WTC11 (cell line): ENCODE measurements around the gene CCP110. TPM values are rescaled to one million over a fixed set of nuclear protein-coding genes. Genes with fewer than 3 reads are reported as not detected.
"Not testable (repeated sequence)": the region's sequence is repeated elsewhere in the genome, so short reads cannot be mapped to it uniquely, and the experiment has no call there.

ENCODE experiments used
- ATAC-seq: fragments of 200-7000 bp; cut with Tn5 transposase; 2 replicates; pipeline ENCODE4 v1.10.0; 2021; ENCODE audit warnings: mild to moderate bottlenecking, moderate library complexity
- CTCF ChIA-PET: fragments of 300-600 bp; sonication (Branson Sonifier 250); formaldehyde crosslinking; loops from one replicate; lab custom pipeline; 2021; ENCODE audit warnings: antibody characterized with exemption; lab: Charles Lee
- POLR2A ChIA-PET: fragments of 350-600 bp; sonication (Branson Sonifier 250); formaldehyde crosslinking; loops from one replicate; lab custom pipeline; 2021; ENCODE audit warnings: antibody characterized with exemption; lab: Charles Lee
- DNase-seq: peaks from one replicate; pipeline ENCODE4 v3.0.0; 2021; ENCODE audit warnings: low spot score
- H3K27ac Mint-ChIP-seq: 2 replicates; pipeline ENCODE4 v1.8.0; 2021; ENCODE audit warnings: mixed read lengths
- H3K27me3 Mint-ChIP-seq: 2 replicates; pipeline ENCODE4 v1.8.0; 2021; ENCODE audit warnings: low read depth, mild to moderate bottlenecking, moderate library complexity, mixed read lengths
- H3K36me3 Mint-ChIP-seq: 2 replicates; pipeline ENCODE4 v1.8.0; 2021; ENCODE audit warnings: mixed read lengths
- H3K4me1 Mint-ChIP-seq: 2 replicates; pipeline ENCODE4 v1.8.0; 2022; ENCODE audit warnings: mixed read lengths
- H3K4me3 Mint-ChIP-seq: 2 replicates; pipeline ENCODE4 v1.8.0; 2021; ENCODE audit warnings: mild to moderate bottlenecking, moderate library complexity, mixed read lengths
- H3K9me3 Mint-ChIP-seq: 2 replicates; pipeline ENCODE4 v1.8.0; 2021; ENCODE audit warnings: mixed read lengths
- CBFB ChIP-seq: sonication (generic); formaldehyde crosslinking; IDR thresholded peaks from 2 replicates; pipeline ENCODE4 v1.8.1; 2022; ENCODE audit warnings: mild to moderate bottlenecking, low read depth, missing genetic modification reagents
- ELF4 ChIP-seq: sonication (generic); formaldehyde crosslinking; IDR thresholded peaks from 2 replicates; pipeline ENCODE4 v1.8.1; 2022; ENCODE audit warnings: low read depth, mild to moderate bottlenecking, moderate library complexity, missing genetic modification reagents
- FOXJ3 ChIP-seq: sonication (generic); formaldehyde crosslinking; IDR thresholded peaks from 2 replicates; pipeline ENCODE4 v1.9.0; 2021; ENCODE audit warnings: missing genetic modification reagents, mild to moderate bottlenecking, borderline replicate concordance
- MYBL2 ChIP-seq: sonication (generic); formaldehyde crosslinking; IDR thresholded peaks from 2 replicates; pipeline ENCODE4 v1.8.1; 2023; ENCODE audit warnings: mild to moderate bottlenecking, moderate library complexity, missing genetic modification reagents
- NFATC4 ChIP-seq: fragments of 250-450 bp; sonication (Bioruptor Pico); IDR thresholded peaks from 2 replicates; pipeline ENCODE4 v1.9.0; 2021; ENCODE audit warnings: mild to moderate bottlenecking
- RORB ChIP-seq: fragments of 250-450 bp; sonication (Bioruptor Pico); IDR thresholded peaks from 2 replicates; pipeline ENCODE4 v1.9.0; 2021; ENCODE audit warnings: mild to moderate bottlenecking
- total RNA-seq: library from RNA; stranded (reverse); gene quantifications from 3 replicates; pipeline ENCODE4 v1.2.3, GENCODE V29; 2021
- TF ChIP-seq, protein P1 (sequence below): sonication (generic); formaldehyde crosslinking; IDR thresholded peaks from 2 replicates; pipeline ENCODE4 v1.8.1; 2023; ENCODE audit warnings: mild to moderate bottlenecking, missing genetic modification reagents, moderate library complexity
- TF ChIP-seq, protein P2 (sequence below): fragments of 250-450 bp; sonication (Bioruptor Pico); conservative IDR thresholded peaks from 2 replicates; pipeline ENCODE4 v1.9.0; 2021; ENCODE audit warnings: mild to moderate bottlenecking
- TF ChIP-seq, protein P3 (sequence below): sonication (generic); formaldehyde crosslinking; IDR thresholded peaks from 2 replicates; pipeline ENCODE4 v1.8.1; 2023; ENCODE audit warnings: mild to moderate bottlenecking, missing genetic modification reagents, borderline replicate concordance
- TF ChIP-seq, protein P4 (sequence below): sonication (generic); formaldehyde crosslinking; IDR thresholded peaks from 2 replicates; pipeline ENCODE4 v1.8.0; 2023; ENCODE audit warnings: missing genetic modification reagents, mild to moderate bottlenecking, borderline replicate concordance
- TF ChIP-seq, protein P5 (sequence below): sonication (generic); formaldehyde crosslinking; IDR thresholded peaks from 2 replicates; pipeline ENCODE4 v1.8.0; 2022; ENCODE audit warnings: missing genetic modification reagents
- TF ChIP-seq, protein P6 (sequence below): sonication (generic); formaldehyde crosslinking; IDR thresholded peaks from 2 replicates; pipeline ENCODE4 v1.8.0; 2022; ENCODE audit warnings: mild to moderate bottlenecking, missing genetic modification reagents
- TF ChIP-seq, protein P7 (sequence below): sonication (generic); formaldehyde crosslinking; conservative IDR thresholded peaks from 2 replicates; pipeline ENCODE4 v1.8.1; 2023; ENCODE audit warnings: mild to moderate bottlenecking, low read depth, missing genetic modification reagents, moderate library complexity

CCP110 gene
- total RNA-seq, 1 experiment from 2014 or later, result 23.9 TPM

DNA sequence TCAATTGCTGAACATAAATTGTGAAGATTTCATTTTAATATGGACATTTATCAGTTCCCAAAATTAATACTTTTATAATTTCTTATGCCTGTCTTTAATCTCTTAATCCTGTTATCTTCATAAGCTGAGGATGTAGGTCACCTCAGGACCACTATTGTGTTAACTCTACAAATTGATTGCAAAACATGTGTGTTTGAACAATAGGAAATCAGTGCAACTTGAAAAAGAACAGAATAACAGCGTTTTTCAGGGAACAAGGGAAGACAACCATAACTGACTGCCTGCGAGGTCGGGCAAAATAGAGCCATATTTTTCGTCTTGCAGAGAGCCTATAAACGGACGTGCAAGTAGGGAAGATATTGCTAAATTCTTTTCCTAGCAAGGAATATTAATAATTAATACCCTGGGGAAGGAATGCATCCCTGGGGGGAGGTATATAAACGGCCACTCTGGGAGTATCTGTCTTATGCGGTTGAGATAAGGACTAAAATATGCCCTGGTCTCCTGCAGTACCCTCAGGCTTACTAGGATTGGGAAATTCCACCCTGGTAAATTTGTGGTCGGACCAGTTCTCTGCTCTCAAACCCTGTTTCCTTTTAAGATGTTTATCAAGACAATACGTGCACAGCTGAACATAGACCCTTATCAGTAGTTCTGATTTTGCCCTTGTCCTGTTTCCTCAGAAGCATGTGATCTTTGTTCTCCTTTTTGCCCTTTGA is 19.7 kb downstream of the CCP110 start:
- H3K36me3 Mint-ChIP-seq, result peaks cover 53% of the 10 kb centered on the region
- CTCF ChIA-PET, H3K27ac Mint-ChIP-seq, H3K4me1 Mint-ChIP-seq, ATAC-seq, DNase-seq, H3K9me3 Mint-ChIP-seq, H3K27me3 Mint-ChIP-seq, H3K4me3 Mint-ChIP-seq, POLR2A ChIA-PET: not testable (repeated sequence)

DNA sequence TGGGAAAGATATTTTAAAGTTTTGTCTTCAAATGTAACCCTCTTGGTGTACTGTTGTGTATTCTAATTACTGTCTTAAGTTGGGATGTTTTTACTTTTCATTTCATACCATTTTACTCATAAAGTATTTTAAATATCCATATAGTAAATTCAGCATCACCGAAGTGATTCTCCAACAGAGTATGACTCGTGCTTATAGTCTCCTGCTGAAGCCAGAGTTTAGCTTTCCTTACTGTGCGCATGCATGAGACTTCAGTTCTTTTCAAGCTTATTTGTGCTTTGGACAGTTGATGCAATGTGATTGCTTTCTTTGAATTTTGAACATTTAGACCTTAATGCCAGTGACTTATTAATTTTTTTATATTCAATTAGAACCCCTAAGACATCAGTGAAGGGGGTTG is 24.4 kb downstream of the CCP110 start:
- peaks cover 38% of the 10 kb centered on the region for H3K36me3 Mint-ChIP-seq
- H3K4me3 Mint-ChIP-seq, result no peak overlapping the region
- H3K27ac Mint-ChIP-seq, result no peak overlapping the region
- ChIA-PET POLR2A (no interaction called here), CTCF (no interaction called here)
- H3K9me3 Mint-ChIP-seq, result peaks cover 3% of the 10 kb centered on the region; the same call in 1 of the 2 replicates
- no peaks in the 10 kb centered on the region for H3K27me3 Mint-ChIP-seq
- ATAC-seq (no peak), DNase-seq (no peak)
- H3K4me1 Mint-ChIP-seq, result no peaks in the 10 kb centered on the region
- TF ChIP-seq, protein P1, sequence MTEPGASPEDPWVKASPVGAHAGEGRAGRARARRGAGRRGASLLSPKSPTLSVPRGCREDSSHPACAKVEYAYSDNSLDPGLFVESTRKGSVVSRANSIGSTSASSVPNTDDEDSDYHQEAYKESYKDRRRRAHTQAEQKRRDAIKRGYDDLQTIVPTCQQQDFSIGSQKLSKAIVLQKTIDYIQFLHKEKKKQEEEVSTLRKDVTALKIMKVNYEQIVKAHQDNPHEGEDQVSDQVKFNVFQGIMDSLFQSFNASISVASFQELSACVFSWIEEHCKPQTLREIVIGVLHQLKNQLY, result no peak
- TF ChIP-seq, protein P2, sequence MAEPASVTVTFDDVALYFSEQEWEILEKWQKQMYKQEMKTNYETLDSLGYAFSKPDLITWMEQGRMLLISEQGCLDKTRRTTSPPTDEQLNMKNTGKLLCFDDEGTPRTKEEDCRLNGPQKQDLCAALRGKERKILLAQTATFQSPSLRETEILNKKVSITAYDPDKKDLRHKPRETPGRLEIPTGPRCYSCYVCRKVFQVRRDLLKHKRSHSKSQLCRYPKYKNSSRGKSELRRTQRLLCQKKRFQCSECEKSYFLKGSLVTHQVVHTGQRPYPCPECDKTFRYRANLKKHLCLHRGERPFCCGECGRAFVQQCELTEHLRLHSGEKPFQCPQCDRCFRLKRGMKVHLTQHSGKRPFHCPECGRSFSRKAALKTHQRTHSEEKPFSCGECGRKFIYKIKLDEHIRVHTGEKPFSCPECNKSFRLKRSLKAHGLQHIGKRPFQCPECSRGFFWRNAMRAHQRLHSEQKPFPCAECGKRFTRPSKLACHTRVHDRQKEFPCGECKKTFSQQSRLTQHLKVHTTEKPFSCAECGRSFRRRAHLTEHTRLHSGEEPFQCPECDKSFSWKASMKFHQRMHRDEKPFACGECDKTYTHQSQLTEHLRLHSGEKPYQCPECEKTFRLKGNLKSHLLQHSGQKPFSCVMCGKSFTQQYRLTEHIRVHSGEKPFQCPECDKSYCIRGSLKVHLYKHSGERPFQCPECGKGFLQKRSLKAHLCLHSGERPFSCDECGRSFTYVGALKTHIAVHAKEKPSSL, result no peak
- TF ChIP-seq, protein P3, sequence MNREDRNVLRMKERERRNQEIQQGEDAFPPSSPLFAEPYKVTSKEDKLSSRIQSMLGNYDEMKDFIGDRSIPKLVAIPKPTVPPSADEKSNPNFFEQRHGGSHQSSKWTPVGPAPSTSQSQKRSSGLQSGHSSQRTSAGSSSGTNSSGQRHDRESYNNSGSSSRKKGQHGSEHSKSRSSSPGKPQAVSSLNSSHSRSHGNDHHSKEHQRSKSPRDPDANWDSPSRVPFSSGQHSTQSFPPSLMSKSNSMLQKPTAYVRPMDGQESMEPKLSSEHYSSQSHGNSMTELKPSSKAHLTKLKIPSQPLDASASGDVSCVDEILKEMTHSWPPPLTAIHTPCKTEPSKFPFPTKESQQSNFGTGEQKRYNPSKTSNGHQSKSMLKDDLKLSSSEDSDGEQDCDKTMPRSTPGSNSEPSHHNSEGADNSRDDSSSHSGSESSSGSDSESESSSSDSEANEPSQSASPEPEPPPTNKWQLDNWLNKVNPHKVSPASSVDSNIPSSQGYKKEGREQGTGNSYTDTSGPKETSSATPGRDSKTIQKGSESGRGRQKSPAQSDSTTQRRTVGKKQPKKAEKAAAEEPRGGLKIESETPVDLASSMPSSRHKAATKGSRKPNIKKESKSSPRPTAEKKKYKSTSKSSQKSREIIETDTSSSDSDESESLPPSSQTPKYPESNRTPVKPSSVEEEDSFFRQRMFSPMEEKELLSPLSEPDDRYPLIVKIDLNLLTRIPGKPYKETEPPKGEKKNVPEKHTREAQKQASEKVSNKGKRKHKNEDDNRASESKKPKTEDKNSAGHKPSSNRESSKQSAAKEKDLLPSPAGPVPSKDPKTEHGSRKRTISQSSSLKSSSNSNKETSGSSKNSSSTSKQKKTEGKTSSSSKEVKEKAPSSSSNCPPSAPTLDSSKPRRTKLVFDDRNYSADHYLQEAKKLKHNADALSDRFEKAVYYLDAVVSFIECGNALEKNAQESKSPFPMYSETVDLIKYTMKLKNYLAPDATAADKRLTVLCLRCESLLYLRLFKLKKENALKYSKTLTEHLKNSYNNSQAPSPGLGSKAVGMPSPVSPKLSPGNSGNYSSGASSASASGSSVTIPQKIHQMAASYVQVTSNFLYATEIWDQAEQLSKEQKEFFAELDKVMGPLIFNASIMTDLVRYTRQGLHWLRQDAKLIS (CRISPR knock-in tag), result no peak
- TF ChIP-seq, protein P4, sequence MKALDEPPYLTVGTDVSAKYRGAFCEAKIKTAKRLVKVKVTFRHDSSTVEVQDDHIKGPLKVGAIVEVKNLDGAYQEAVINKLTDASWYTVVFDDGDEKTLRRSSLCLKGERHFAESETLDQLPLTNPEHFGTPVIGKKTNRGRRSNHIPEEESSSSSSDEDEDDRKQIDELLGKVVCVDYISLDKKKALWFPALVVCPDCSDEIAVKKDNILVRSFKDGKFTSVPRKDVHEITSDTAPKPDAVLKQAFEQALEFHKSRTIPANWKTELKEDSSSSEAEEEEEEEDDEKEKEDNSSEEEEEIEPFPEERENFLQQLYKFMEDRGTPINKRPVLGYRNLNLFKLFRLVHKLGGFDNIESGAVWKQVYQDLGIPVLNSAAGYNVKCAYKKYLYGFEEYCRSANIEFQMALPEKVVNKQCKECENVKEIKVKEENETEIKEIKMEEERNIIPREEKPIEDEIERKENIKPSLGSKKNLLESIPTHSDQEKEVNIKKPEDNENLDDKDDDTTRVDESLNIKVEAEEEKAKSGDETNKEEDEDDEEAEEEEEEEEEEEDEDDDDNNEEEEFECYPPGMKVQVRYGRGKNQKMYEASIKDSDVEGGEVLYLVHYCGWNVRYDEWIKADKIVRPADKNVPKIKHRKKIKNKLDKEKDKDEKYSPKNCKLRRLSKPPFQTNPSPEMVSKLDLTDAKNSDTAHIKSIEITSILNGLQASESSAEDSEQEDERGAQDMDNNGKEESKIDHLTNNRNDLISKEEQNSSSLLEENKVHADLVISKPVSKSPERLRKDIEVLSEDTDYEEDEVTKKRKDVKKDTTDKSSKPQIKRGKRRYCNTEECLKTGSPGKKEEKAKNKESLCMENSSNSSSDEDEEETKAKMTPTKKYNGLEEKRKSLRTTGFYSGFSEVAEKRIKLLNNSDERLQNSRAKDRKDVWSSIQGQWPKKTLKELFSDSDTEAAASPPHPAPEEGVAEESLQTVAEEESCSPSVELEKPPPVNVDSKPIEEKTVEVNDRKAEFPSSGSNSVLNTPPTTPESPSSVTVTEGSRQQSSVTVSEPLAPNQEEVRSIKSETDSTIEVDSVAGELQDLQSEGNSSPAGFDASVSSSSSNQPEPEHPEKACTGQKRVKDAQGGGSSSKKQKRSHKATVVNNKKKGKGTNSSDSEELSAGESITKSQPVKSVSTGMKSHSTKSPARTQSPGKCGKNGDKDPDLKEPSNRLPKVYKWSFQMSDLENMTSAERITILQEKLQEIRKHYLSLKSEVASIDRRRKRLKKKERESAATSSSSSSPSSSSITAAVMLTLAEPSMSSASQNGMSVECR (CRISPR knock-in tag), result no peak
- TF ChIP-seq FOXJ3 (CRISPR knock-in tag) (no peak), CBFB (CRISPR knock-in tag) (no peak), ELF4 (CRISPR knock-in tag) (no peak), RORB (CRISPR knock-in tag) (no peak), MYBL2 (CRISPR knock-in tag) (no peak), NFATC4 (CRISPR knock-in tag) (no peak)
- TF ChIP-seq, protein P5, sequence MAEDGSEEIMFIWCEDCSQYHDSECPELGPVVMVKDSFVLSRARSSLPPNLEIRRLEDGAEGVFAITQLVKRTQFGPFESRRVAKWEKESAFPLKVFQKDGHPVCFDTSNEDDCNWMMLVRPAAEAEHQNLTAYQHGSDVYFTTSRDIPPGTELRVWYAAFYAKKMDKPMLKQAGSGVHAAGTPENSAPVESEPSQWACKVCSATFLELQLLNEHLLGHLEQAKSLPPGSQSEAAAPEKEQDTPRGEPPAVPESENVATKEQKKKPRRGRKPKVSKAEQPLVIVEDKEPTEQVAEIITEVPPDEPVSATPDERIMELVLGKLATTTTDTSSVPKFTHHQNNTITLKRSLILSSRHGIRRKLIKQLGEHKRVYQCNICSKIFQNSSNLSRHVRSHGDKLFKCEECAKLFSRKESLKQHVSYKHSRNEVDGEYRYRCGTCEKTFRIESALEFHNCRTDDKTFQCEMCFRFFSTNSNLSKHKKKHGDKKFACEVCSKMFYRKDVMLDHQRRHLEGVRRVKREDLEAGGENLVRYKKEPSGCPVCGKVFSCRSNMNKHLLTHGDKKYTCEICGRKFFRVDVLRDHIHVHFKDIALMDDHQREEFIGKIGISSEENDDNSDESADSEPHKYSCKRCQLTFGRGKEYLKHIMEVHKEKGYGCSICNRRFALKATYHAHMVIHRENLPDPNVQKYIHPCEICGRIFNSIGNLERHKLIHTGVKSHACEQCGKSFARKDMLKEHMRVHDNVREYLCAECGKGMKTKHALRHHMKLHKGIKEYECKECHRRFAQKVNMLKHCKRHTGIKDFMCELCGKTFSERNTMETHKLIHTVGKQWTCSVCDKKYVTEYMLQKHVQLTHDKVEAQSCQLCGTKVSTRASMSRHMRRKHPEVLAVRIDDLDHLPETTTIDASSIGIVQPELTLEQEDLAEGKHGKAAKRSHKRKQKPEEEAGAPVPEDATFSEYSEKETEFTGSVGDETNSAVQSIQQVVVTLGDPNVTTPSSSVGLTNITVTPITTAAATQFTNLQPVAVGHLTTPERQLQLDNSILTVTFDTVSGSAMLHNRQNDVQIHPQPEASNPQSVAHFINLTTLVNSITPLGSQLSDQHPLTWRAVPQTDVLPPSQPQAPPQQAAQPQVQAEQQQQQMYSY (CRISPR knock-in tag), result no peak
- TF ChIP-seq, protein P6, sequence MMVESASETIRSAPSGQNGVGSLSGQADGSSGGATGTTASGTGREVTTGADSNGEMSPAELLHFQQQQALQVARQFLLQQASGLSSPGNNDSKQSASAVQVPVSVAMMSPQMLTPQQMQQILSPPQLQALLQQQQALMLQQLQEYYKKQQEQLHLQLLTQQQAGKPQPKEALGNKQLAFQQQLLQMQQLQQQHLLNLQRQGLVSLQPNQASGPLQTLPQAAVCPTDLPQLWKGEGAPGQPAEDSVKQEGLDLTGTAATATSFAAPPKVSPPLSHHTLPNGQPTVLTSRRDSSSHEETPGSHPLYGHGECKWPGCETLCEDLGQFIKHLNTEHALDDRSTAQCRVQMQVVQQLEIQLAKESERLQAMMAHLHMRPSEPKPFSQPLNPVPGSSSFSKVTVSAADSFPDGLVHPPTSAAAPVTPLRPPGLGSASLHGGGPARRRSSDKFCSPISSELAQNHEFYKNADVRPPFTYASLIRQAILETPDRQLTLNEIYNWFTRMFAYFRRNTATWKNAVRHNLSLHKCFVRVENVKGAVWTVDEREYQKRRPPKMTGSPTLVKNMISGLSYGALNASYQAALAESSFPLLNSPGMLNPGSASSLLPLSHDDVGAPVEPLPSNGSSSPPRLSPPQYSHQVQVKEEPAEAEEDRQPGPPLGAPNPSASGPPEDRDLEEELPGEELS (CRISPR knock-in tag), result no peak
- TF ChIP-seq, protein P7, sequence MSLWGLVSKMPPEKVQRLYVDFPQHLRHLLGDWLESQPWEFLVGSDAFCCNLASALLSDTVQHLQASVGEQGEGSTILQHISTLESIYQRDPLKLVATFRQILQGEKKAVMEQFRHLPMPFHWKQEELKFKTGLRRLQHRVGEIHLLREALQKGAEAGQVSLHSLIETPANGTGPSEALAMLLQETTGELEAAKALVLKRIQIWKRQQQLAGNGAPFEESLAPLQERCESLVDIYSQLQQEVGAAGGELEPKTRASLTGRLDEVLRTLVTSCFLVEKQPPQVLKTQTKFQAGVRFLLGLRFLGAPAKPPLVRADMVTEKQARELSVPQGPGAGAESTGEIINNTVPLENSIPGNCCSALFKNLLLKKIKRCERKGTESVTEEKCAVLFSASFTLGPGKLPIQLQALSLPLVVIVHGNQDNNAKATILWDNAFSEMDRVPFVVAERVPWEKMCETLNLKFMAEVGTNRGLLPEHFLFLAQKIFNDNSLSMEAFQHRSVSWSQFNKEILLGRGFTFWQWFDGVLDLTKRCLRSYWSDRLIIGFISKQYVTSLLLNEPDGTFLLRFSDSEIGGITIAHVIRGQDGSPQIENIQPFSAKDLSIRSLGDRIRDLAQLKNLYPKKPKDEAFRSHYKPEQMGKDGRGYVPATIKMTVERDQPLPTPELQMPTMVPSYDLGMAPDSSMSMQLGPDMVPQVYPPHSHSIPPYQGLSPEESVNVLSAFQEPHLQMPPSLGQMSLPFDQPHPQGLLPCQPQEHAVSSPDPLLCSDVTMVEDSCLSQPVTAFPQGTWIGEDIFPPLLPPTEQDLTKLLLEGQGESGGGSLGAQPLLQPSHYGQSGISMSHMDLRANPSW (CRISPR knock-in tag), result no peak
